GM12891 (cell line): Measurements from ENCODE around the gene CHRM5.

Experiments used
- PAX5 ChIP-seq: IDR thresholded peaks from 2 replicates; pipeline ENCODE4 v1.6.1; 2011; ENCODE audit warnings: low read length, moderate library complexity, mild to moderate bottlenecking; ENCODE audit not compliant: insufficient read depth, severe bottlenecking
- POLR2A ChIP-seq: IDR thresholded peaks from 2 replicates; pipeline ENCODE4 v1.6.1; 2011; ENCODE audit warnings: low read depth, low read length, control low read depth
- POLR2AphosphoS5 ChIP-seq: IDR thresholded peaks from 2 replicates; pipeline ENCODE4 v1.6.1; 2011; ENCODE audit warnings: low read depth, low read length, control low read depth
- SPI1 ChIP-seq: IDR thresholded peaks from 2 replicates; pipeline ENCODE4 v1.6.1; 2011; ENCODE audit warnings: low read depth, low read length, control low read depth

DNA sequence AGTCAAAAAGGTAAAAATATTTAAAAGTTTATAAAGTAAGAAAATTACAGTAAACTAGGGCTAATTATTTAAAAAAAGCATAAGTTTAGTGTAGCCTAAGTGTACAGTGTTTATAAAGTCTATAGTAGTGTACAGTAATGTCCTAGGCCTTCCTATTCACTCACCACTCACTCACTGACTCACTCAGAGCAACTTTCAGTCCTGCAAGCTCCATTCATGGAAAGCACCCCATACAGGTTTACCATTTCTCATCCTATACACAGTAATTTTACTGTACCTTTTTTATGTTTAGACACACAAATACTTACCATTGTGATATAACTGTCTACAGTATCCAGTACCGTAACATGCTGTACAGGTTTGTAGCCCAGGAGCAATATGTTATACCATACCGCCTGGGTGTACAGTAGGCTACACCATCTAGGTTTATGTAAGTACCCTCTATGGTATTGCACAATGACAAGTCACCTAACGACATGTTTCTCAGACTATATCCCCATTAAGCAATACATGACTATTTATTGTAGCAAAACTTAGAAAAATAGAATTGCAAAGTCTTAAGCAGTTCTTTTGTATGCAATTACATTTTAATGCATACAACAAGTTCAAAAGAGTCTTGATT is 51.2 kb downstream of the CHRM5 start:
- TF ChIP-seq SPI1 (no peak), POLR2AphosphoS5 (no peak), POLR2A (no peak), PAX5 (no peak)
